Measurements from ENCODE around the gene GSTM5. TPM values are rescaled to one million over a fixed set of nuclear protein-coding genes. Genes with fewer than 3 reads are reported as not detected.
A peak's percentile ranks its signal among the peaks of the same experiment; 100 is the strongest.
"Not testable (repeated sequence)": the region's sequence is repeated elsewhere in the genome, so short reads cannot be mapped to it uniquely, and the experiment has no call there.

The GSTM5 gene
- total RNA-seq, 1 experiment from 2014 or later, result 1.4 TPM

DNA sequence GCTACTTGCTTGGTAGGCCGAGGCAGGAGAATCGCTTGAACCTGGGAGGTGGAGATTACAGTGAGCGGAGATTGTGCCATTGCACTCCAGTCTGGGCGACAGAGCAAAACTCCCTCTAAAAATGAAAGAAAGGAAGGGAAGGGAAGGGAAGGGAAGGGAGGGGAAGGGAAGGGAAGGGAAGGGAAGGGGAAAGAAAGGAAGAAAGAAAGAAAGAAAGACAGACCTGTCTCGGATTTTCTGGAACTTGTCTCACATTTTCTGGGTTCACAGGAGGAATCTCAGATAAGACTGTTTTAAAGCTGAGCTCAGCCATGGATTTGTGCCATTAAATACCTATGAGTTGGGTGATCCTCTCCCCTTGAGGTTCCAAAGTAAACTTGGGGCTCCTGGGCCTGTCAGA, 12.9 kb downstream of the GSTM5 start:
- in situ Hi-C loops (cut with HindIII; ENCODE audit: low sequenced_read_pairs), result no loop called here
- DNase-seq (ENCODE audit: low spot score), result no peak

GRCh38 chr1:109725510-109725909, 13.5 kb downstream of the GSTM5 start:
- DNase-seq (ENCODE audit: low spot score), result no peak
- in situ Hi-C loops (cut with HindIII; ENCODE audit: low sequenced_read_pairs), result no loop called here

DNA sequence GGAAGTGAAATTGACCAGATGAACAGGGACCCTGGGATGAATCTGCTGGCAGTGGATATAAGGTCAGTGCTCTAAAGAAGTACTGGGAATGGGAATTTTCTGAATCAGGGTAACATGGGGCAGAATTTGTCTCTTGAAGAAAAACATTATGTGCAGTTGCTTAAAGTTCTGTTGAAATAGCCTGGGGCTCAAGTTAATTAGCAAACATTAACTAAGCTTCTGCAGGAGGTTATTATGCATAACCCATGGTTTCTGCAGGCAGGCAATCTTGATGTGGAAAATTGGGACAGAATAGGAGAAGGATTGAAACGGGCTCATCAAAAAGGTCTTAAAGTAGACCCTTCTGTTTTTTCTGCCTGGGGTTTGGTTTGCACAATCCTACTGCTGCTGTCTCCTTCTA, 14.0 kb downstream of the GSTM5 start:
- no peak for DNase-seq (ENCODE audit: low spot score)
- in situ Hi-C loops (cut with HindIII; ENCODE audit: low sequenced_read_pairs), result no loop called here

DNA sequence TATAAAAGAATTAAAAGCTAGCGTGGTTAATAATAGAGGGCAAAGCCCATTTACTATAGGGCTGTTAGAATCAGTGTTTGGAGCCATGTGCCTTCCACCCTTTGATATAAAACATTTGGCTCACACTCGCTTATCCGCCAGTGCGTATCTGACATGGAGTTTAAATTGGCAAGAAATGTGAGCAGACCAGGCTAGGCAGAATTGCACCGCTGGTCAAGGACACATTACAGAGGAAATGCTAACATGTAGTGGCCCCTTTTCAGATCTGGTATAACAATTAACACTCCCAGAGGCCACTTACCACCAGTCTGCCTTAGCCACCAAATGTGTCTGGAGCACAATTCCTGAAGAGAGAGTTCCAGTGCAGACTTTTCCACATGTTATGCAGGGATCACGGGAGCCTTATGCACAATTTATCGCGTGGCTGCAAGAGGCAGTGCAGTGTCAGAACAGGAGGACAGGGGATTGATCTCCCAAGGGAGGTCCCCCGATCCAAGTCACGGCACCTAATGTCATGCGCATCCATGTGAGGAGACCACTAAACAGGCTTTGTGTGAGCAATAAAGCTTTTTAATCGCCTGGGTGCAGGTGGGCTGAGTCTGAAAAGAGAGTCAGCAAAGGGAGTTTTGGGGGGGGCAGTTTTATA, 14.8 kb downstream of the GSTM5 start:
- in situ Hi-C loops (cut with HindIII; ENCODE audit: low sequenced_read_pairs), result no loop called here

DNA sequence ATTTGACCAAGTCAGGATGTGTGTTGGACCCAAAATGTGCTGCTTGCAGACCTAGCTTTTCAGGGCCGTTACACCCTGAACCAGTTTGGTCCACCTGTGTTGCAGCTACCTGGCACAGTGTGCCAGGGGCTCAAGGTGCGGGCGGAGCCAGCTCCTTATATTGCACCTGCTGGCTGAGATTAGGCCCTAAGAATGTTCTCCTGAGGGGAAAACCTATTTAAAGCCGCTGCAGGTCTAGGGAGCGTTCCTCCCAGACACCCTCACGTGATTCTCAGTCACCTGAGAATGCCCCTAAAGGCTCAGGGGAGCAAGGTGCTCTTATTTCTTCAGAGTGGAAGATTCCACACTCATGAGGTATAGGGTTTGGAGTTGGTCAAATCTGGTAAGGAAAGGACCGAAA, 16.8 kb downstream of the GSTM5 start:
- DNase-seq (ENCODE audit: low spot score), result no peak
- in situ Hi-C loops (cut with HindIII; ENCODE audit: low sequenced_read_pairs), result no loop called here

More for the DNA sequence above, 14.8 kb downstream of the GSTM5 start:
- DNase-seq (ENCODE audit: low spot score), result no peak

- in situ Hi-C loops (cut with HindIII; ENCODE audit: low sequenced_read_pairs), result no loop called here
- no peak for DNase-seq (ENCODE audit: low spot score)
Measured at GRCh38 chr1:109730666-109731065, 18.6 kb downstream of the GSTM5 start.

- in situ Hi-C loops (cut with HindIII; ENCODE audit: low sequenced_read_pairs), result no loop called here
- no peak for DNase-seq (ENCODE audit: low spot score)
Measured at GRCh38 chr1:109732390-109732881, 20.4 kb downstream of the GSTM5 start.

- in situ Hi-C loops (cut with HindIII; ENCODE audit: low sequenced_read_pairs), result no loop called here
Measured at GRCh38 chr1:109733236-109733870, 21.3 kb downstream of the GSTM5 start.

GRCh38 chr1:109739738-109740614, 27.9 kb downstream of the GSTM5 start:
- in situ Hi-C loops (cut with HindIII; ENCODE audit: low sequenced_read_pairs), result no loop called here
- DNase-seq (ENCODE audit: low spot score), result peak; percentile 86

More at GRCh38 chr1:109733236-109733870, 21.3 kb downstream of the GSTM5 start:
- DNase-seq (ENCODE audit: low spot score), result no peak

DNA sequence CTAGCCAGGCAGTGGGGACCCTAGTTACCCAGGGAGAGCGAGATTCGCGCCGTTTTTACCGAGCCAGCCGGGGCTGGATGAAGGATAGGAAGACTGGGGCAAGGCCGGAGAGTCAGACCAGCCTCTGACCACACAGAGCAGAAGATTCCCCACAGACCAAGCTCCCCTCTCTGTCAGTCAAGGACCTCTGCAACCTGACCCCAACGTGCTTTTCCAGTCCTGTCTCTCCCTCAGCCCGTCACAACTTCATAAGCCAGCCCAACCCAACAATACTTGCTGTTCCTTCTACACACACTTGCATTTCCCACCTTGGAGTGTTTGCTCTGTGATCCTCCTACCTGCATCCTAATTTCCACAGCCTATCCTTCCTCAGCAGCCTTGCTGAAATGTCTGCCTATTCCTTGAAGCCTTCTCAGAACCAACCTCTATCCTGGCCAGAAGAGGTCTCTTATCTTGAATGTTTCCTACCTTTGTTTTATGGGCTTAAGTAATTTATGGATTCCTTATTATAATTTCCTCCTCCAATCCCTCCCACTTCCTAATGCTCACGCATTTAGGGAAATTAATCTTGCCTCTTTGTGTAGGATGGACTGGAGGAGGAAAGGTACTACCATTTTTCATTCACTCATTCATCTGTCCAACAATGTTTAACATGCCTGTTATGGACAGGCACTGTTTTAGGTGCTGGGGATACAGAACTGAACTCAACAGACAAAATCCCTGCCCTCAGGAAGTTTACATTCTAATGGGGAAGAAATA, 28.7 kb downstream of the GSTM5 start, which contains the start of gene GSTM3:
Gene GSTM3, minus strand, starts transcription at position 424 of the 759 bp plus-strand sequence. CDS start 751 bp downstream, outside the sequence.
- in situ Hi-C loops (cut with HindIII; ENCODE audit: low sequenced_read_pairs), result no loop called here
- DNase-seq (ENCODE audit: low spot score), result peak; percentile 57

- in situ Hi-C loops (cut with HindIII; ENCODE audit: low sequenced_read_pairs); DNase-seq (ENCODE audit: low spot score): not testable (repeated sequence)
Measured at GRCh38 chr1:109748311-109748710, 36.3 kb downstream of the GSTM5 start.

GRCh38 chr1:109749221-109749620, 37.2 kb downstream of the GSTM5 start:
- DNase-seq (ENCODE audit: low spot score), result no peak
- in situ Hi-C loops (cut with HindIII; ENCODE audit: low sequenced_read_pairs), result no loop called here

DNA sequence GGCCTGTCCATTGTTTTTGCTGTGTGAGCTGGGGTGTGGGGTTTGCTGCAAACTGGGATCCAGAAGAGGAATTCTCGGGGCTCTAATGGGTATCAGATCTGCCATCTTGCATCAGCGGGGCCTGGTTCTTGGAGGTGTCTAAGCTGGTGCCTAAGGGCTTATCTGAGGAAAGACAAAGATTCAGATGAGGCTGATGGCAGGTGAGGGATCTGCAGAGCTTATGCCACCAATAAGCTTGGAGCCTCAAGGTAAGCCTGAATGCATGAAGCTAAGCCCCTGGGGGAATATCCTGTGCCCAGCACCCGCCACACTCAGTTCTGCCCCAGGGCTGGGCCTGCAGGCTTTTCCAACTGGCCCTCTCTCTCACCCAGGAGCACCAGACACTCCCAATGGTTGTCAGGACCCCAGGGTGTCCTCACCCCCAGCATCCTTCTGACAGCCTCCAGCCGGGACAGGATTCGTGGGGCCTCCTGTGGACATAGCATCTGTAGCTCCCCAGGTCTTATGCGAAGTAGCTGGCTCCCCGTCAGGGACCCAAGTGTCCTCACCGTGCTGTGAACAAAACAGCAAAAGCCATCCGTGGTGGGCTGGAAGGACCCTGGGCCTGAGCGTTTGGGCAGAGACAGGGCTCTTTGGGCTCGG, 38.3 kb downstream of the GSTM5 start:
- in situ Hi-C loops (cut with HindIII; ENCODE audit: low sequenced_read_pairs), result no loop called here
- no peak for DNase-seq (ENCODE audit: low spot score)

GRCh38 chr1:109750920-109751319, 38.9 kb downstream of the GSTM5 start:
- in situ Hi-C loops (cut with HindIII; ENCODE audit: low sequenced_read_pairs), result no loop called here
- no peak for DNase-seq (ENCODE audit: low spot score)

- no peak for DNase-seq (ENCODE audit: low spot score)
- in situ Hi-C loops (cut with HindIII; ENCODE audit: low sequenced_read_pairs), result no loop called here
Measured at GRCh38 chr1:109751531-109752260, 39.6 kb downstream of the GSTM5 start.

- in situ Hi-C loops (cut with HindIII; ENCODE audit: low sequenced_read_pairs), result no loop called here
- no peak for DNase-seq (ENCODE audit: low spot score)
Measured at GRCh38 chr1:109754738-109755137, 42.7 kb downstream of the GSTM5 start.

DNA sequence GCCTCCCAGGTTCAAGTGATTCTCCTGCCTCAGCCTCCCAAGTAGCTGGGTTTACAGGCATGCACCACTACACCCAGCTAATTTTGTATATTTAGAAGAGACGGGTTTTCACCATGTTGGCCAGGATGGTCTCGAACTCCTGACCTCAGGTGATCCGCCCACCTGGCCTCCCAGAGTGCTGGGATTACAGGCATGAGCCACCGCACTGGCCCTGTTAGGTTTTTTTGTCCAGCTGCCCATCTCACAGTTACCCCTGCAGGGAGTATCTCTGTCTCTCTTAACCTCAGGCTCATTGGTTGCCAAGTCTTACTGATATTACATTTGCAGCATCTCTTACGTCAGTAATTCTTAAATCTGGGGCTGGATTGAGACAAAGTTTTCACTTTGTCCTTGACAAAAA, 44.3 kb downstream of the GSTM5 start:
- DNase-seq (ENCODE audit: low spot score); in situ Hi-C loops (cut with HindIII; ENCODE audit: low sequenced_read_pairs): not testable (repeated sequence)
